SIG-M5 treated with dmso at 0.1 percent for 504 hours (cell line): ENCODE results near the gene SPACA9.

Experiments used
- DNase-seq: peaks from one replicate; lab custom pipeline; 2025; ENCODE audit not compliant: unreplicated experiment; lab: John Stamatoyannopoulos, UW

SPACA9 gene

DNA sequence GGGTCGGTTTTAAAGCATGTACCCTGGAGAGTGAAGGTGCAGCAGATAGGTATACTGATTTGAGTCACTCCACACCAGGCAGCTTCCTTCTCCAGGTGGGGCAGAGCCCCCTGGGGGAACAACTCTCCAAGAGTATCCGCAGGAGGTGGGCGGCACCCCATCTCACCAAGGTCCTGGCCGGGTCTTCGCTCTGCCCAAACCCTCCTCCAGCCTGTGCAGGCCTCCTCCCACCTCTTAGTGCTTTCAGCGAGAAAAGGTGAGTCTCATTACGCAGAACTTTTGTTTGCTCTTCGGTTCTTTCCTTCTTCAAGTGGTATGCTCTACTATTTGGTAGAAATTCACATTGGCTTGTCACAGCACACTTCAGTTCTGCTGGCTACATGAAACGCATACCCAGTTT lies 13.7 kb downstream of the SPACA9 start:
- no peak for DNase-seq

DNA sequence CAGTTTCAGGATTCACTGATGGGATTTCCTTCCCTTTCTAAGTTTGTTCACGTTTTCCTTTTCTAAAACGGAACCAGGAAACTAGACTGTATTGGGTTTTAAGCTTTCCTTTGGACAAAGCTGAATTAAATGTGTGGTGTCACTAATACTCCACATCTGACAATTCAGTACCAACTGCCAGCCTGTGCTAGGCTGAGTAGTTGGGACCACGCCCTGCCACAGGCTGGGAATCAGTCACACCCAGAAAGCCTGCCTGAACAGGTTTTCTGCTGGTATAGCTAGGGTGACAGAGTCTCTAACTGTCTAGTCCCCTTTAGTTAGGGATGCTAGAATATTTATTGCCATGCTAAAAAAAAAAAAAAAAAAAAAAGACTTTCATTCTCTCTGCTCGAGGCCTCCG lies 15.6 kb downstream of the SPACA9 start:
- peak; percentile 22 for DNase-seq

DNA sequence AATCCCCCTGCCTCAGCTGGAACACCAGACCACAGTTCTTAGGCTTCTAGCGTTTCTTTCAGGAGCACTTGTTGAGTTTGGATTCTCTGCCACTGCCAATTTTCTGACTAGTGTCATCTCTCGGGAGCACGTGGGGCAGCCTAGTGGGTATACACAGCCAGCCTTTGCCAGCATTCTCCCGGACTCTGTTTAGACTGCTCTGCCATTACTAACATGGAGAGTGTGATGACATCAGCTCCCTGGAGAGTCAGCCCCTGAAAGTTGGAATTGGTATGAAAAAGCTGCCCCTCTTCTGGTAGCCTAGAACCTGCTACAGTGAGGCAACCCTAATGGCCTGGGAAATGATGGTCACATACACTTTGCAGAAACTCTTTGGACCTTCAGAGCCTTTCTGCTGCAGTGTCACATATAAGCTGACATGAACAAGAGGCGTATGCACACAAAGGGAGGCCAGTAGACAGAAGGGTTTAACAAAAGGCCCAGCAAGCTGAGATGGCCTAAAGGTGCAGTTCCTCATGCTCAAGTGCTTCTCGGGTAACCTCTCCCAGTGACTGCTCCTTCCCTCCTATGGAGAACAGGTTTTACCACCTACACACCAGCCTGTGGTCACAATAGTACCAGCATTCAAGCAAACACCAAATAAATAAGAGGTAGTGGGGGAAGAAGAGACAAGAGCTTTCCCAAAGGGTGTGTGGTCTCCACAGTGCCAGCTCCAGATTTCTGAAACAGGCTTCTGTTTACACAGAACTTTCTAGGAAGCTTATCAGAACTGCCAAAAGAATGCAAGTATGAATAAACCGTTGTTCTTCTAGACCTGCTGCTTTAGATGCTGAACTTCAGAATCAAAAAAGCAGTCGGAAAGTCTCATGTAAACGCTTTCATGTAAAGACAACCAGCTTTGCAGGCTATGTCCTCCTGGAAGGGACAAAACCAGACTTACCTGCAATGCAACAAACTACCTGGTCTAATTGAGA lies 16.5 kb downstream of the SPACA9 start:
- peak; percentile 12 for DNase-seq

DNA sequence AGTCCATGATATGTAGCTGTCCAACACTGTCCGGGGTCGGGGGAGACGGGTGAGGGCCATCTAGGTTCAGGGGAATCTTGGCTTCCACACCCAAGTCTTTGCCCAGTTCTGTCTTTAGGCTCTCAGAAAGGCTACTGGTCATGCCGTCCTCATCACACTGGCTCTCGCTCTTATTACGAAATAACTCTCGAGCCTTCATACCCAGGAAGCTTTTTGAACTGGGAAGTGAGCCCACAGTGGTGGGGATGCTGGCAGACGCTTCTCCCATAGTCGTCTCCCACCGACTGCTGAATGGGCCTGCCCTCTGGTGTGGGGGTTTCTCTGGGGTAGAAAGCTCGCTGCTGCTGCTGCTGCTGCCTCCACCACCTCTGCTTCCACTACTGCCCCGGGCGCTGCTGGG lies 17.6 kb downstream of the SPACA9 start:
- no peak for DNase-seq

DNA sequence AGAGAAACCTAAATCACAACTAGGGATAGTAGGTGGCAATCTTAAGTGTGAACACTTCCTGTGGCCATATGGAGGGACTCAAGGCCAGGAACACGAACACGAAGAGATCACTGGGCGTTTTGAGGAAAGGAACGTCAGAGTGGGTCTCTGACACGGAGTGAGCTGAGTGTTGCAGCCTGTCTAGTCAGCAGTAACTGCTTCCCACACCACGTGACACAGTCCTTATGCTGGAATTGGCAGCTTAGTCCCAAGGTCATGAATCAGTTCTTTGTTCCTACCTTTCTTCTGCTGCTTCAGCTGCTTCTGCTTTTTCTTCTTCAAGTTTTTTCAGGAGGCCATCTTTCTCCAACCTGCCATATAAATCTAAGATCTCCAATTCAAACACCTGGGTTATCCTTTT lies 18.2 kb downstream of the SPACA9 start:
- DNase-seq = no peak

DNA sequence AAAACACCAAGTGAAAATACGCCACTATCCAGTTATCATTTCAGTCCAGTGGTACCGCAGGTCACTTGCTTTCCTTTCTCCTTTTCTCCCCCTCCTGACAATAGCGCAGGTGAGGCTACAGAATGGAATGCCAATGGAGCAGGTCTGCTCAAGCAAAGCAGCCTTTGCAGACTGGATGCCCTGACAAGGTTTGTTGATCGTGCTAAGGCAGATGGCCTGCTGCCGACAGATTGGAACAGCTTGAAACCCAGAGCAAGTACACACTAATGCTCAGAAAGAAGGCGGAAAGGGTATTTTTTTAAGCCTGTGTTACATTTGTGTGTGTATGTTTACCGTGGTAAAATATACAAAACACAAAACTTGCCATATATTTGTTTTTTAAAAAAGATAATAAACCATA lies 19.4 kb downstream of the SPACA9 start:
- DNase-seq = no peak

DNA sequence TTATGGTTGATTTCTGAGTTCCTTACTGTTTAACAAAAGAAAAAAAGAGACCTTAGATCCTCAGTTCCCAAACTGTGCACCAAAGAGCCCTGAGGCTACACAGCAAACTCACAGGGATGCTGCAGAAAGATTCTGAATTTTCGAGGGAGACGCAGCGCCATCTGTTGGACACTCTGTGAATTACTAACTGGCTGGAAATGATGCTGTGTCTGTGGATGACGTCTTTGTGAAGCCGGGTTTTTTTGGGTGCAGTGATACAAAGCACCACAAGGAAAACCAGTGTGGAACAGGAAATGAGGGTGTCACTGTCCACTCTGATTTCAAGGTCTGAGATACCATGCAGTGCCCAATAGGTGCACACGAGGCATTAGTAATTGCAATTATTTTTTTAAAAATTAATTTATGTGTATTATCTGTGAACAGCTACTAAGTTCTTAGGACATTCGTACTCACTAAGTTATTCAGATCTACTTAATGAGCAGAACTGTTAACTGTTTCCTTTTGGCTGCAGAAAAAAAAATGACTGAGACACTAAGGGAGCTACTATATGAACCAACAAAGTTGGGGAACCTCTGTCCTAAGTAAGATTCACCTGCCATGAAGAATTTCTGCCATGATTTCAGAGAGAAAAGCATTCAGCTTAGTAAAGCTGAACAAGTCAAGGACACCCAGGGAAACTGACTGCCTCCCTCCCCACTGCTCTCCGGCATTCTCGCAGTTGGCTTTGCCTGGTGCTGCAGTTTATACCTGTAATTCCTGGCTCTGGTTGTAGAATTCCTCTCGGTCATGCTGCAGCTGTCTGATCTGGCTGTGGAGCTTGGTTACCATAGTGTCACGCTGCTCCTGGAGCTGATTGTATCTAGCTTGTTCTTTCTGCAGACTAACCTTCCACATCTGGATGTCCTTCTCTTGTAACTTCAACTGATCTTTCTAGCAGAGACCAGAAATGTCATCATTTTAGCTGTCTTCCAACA lies 23.4 kb downstream of the SPACA9 start:
- DNase-seq = peak; percentile 77

DNA sequence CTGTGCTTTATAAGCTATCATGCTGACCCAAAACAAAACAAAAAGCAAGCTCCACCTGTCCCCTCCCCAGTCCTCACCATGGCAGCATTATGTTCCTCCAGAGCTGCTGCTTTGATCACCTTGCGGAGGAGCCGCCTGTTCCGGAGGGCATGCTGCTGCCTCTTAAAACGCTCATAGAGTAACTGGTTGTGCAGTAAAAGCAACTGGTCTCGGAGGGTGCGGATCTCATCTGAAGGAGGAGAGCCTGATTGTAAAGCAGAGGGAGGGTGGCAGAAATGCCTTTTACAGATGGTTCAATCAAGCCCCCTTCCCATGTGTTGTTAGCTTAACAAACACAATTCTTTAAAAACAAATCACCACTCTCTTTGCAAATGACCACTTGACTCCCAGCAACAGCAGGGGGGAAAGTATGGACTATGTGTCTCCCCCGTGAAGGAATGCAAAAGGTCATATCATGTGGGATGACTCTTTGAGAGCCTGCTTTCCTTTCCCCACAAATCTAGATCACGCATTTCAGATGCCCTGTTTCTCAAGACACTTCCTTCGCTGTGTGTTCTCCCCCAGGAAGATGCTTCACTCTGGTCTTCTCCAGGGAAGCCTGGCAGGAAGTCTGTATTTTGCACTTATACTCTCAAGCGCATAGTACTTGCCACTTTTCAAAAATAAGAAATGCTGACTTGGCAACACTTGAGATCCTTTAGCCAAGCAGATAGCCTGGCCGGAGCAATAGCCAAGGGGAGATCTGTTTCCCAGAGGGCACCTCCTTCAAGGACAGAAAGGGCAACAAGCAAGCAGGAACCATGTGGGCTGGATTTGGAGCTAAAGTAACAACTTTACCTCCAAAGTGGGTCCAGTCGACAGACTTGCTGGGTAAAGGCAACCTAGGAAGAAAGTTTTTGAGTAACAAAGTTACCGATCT lies 25.1 kb downstream of the SPACA9 start:
- DNase-seq = no peak

DNA sequence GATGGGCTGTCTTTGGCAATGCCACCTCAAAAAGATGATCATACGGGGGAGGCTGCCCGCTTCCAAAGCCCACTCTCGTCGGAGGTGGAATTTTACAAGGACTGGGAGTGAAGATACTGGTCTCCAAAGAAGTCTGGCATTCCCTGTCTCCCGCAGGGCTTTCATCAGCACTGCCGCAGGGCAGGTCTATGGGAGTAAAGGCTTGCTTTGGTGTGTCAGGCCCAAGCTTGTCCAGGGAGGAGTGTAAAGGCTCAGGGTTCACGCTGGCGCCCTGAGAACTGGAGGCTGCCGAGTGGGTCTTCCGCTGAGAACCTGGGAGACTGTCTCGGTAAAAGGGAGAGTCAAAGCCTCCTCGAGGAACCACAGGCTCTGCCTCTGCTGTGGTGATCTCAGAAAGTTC lies 27.0 kb downstream of the SPACA9 start:
- DNase-seq = no peak

DNA sequence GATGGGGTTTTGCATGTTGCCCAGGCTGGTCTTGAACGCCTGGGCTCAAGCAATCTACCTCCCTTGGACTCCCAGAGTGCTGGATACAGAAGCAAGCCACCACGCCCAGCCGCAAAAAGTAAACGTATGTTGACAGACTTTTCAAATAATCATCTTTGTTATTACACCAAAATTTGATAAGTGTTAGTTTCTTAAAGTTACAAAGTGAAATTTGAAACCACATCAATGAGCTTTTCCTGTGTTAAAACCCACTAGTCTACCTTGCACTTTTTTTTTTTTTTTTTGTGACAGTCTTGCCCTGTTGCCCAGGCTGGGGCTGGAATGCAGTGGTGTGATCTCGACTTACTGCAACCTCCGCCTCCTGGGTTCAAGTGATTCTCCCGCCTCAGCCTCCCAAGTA lies 29.9 kb downstream of the SPACA9 start:
- DNase-seq = no peak

DNA sequence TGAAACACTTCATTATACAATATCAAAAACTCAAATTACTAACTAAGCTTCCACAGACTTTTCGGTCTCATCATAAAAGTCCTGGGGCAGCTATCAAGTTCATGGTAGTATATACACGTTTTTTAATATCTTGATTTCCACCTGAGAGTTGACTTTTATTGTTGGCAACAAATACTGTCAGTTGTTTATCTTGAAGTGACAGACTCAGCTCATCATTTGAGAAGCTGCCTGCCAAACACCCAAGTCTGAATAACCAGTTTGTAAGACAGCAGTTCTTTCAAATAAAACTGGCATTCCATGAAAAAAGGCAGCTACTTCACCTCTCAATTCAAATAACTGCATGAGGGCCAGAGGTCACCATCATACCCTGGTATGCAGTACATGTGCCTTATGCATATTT lies 30.6 kb downstream of the SPACA9 start:
- no peak for DNase-seq

DNA sequence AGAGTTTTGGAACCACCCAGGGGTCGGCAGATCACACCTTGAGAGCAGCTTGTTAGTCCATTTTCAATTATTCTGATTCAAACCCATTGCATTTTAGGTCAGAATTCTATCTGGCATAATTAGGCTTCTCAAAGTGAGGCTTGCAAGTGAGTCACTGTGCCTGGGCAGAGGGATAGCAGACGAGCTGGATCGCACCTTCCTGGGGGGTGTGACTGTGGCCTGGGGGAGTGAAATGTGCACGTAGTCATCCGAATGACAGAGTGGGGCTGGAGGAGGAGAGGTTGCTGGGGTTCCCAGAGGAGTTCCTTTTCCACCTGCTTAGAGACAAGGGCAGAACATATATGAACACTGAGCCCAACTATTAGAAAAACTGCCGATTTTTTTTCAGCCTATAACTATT lies 31.7 kb downstream of the SPACA9 start:
- DNase-seq = no peak

DNA sequence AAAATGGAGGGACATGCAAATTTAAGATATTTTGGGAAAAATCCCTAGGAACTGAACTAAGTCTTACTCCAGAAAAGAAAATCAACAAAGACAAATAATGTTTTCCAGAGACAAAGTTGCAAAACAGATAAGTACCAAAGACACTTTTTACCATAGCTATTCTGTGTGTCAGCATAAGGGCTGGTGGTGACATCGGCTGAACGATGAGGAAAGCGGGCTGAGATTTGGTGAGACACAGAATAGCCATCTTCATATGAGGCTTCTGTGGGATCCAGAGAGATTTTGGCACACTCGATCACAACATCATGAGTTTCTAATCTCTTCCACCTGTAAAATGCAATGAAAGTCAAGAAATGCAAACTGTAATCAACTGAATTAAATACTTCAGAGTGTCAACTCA lies 33.4 kb downstream of the SPACA9 start:
- no peak for DNase-seq

DNA sequence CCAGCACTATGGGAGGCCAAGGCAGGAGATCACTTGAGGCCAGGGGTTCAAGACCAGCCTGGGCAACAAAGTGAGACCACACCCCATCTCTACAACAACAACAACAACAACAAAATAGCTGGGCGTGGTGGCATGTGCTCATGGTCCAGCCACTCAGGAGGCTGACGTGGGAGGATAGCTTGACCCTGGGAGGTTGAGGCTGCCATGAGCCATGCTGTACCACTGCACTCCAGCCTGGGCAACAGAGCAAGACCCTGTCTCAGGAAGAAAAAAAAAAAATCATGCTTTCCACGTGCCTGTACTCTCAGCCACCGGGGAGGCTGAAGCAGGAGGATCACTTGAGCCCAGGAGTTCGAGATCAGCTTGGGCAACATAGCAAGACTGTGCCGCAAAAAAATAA lies 36.2 kb downstream of the SPACA9 start:
- DNase-seq = no peak

DNA sequence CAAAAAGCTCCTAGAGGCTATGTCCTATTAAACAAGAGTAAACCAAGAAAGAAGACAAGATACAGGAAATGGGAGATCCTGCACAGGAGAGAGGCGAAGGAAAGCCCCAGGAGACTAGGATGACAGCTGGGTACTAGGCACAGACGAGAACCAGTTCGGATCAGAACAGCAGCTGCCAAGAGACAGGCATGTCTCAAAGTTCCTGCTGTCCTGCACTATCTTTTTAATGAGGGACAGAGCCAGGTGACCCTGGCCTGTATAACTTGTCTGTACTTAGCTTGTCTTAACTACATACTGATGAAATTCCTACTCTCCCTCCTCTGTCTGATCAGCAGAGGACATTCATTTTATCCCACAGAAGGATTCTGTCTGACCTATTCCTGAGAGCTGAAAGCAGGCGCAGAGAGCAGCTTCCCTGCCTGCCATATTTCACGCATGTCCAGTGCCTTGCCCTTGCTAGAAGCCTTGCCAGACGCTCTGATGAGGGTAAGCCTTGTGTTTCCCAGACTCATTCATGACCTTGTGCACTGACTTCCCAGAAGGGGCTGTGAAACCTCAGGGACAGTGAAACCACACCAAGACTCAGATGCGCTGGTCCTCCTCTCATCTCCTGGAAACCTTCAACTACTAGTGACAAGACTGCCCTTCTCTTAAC lies 41.0 kb downstream of the SPACA9 start:
- DNase-seq = no peak

DNA sequence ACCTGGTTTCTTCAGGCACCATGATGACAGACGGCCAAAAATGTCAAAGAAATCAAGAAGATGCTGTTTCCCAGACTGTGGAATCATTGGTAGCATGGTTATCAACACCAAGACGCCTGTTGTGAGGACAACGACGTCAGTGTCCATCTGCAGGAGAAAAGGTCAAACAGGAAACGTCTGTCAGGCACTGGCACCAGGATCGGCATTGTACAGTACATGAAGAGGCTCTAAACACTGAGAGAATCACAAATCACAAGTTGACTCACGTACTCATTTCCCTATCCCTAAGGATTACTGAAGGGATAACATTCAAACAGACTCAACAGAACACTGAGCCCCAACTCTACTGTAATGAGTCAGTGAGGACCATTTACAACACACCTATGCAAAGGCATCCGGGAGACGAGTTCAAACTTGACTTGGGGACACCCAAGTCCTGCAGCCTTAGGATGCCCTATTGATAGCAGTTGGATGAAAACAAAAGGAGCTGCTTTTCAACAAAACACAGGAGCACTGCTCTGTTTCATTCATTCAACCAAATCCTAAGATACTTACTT lies 44.7 kb downstream of the SPACA9 start:
- no peak for DNase-seq

DNA sequence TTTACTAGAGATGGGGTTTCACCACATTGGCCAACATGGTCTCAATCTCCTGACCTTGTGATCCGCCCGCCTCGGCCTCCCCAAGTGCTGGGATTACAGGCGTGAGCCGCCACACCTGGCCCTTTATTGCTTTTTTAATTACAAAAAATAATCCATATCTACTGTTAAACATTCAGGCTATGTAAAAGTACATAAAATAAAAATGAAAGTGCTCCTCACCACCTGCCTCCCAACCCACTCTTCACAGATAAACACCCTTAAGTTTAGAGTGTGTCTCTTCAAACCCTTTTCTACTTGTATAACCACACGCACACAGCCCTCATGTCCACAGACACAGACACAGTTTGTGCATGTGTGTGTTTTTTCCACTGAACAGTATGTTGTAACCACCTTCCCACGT lies 49.0 kb downstream of the SPACA9 start:
- no peak for DNase-seq

DNA sequence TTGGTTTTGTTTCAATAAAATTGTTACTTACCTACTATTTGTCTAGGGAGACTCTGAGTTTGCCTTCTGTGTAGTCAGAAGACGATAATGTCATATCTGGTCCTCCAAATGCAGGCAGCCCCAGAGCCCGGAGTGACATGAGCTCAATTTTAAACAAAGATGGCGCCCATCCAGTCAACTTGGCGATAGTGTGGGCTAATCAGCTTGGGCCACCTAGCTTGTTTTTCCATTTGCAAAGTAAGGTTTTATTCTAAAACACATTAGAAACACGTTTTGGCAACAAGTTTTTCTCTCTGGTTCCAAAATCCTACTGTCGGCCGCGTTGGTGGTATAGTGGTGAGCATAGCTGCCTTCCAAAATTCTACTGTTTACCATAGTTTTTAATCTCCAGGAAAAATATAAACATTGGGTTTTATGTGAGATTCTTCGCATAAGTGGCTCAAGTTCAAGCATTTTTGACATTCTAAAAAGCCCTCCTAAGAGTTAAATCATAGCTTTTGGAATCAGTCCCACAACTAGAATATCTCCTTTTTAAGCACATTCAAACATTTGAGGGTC lies 52.6 kb downstream of the SPACA9 start:
- no peak for DNase-seq

DNA sequence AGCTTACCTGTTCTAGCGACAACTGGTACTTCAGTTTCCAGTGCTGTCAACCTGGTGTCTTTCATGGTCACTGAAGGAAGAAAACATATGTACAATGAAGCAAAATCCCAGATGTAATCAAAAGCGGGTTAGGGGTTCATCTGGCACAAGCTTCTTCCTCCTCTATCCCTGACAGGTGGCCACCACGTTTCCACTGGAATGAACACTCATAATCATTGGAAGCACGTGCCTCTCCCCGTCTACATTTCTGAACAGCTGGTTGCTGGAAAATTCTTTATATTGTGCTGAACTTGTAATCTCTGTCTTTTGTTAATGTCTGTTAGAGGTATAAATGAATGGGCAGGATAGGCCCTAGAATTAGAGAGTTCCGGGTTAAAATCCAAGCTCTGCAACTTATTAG lies 56.3 kb downstream of the SPACA9 start:
- no peak for DNase-seq

DNA sequence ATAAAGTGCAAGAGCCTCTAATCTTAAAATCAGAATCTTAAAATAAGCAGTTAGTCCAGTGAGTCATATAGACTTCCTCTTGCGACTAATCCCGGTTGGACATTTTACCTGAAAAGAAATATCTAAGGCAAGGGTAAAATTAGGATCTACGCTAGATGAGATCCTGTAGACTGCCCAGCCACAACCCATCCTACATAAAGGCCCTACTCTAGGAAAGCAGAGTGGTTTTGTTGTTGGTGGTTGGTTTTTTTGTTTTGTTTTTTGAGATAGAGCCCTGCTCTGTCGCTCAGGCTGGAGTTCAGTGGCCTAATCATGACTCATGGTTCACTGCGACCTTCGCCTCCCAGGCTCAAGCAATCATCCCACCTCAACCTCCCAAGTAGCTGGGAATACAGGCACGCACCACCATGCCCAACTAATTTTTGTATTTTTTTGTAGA lies 58.8 kb downstream of the SPACA9 start:
- DNase-seq = no peak
